GM21367 (cell line): ENCODE results near the gene RPS21.

Source experiments
- ATAC-seq: cut with Tn5 transposase; IDR thresholded peaks from one replicate; pipeline ENCODE4 v1.9.1; 2021; ENCODE audit not compliant: unreplicated experiment

RPS21 gene

GRCh38 chr20:62377064-62377461 lies 9.8 kb upstream of the RPS21 start:
- ATAC-seq: no peak

DNA sequence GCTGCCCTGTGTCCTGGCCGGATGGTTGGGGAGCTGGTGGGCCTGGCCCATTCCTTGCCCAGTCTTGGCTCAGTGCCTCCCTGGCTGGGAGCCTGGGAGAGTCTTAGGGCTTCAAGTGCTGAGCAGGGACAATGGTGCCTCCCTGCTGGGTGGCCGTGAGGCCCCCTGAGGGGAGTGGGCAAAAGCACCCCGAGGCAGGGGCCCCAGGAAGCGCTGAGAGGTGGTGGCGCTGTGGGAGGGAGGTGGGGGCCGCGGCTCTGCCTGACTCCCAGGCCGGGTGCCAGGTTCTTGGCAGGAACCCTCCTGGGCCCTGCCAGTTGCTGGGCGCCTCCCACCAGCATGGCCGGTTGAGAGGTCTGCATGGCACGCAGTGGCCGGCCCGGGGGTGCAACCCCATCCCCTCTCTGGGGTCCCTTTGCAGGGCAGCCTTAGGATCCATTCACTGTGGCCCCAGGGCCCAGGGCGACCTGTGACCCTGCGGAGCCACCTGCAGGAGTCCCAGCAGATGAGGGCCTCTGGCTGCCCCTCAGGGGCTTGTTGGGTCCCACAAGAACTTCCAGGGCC lies 9.2 kb upstream of the RPS21 start:
- no peak for ATAC-seq

- no peak for ATAC-seq
These were observed 8.7 kb upstream of the RPS21 start for GRCh38 chr20:62378215-62378614.

- no peak for ATAC-seq
These were observed 5.6 kb upstream of the RPS21 start for GRCh38 chr20:62381202-62381797.

DNA sequence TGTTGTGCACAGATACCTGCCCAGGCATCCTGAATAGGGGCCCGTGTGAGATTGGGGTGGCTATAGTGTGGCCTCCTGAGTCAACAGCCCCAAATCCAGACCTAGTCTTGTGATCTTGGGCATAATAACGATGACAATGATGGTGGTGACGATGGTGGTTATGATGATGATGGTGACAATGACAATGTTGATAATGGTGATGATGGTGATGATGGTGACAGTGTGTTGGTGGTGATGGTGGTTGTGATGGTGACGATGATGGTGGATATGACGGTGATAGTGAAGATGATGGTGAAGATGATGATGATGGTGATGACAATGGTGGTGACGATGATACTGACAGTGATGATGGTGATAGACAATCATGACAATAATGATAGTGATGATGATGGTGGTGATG lies 5.1 kb upstream of the RPS21 start:
- ATAC-seq: no peak

- ATAC-seq: no peak
These were observed 4.4 kb upstream of the RPS21 start for GRCh38 chr20:62382306-62383198.

GRCh38 chr20:62387219-62387913 lies 463 bp downstream of the RPS21 start:
- no peak for ATAC-seq

DNA sequence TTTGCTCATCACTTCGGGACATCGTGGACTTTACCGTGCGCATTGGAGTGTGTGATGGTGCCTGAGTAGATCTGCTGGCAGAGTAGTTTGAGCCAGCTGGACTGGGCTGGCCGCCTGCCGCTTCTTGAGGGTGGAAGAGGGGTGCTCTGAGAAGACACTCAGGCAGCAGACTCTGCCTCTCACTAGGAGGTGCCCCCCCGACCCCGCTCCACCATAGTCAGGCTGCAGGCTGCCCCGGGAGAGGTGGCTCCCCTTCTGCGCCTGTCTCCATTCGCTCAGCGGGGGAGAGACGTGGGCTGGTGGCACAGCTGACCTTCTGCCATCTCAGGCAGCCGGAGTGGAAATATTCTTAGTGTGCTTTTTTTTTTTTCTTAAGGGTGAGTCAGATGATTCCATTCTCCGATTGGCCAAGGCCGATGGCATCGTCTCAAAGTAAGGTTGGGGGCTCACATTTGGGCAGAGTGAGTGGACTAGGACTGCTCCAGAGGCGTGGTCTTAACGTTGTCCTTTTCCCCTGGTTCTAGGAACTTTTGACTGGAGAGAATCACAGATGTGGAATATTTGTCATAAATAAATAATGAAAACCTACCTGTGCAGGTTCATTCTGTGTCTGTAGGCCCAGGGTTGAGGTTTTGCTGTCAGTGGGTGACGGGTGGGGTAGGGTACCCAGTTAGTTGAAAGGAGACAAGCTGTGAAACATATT lies 1.2 kb downstream of the RPS21 start:
- ATAC-seq: no peak

DNA sequence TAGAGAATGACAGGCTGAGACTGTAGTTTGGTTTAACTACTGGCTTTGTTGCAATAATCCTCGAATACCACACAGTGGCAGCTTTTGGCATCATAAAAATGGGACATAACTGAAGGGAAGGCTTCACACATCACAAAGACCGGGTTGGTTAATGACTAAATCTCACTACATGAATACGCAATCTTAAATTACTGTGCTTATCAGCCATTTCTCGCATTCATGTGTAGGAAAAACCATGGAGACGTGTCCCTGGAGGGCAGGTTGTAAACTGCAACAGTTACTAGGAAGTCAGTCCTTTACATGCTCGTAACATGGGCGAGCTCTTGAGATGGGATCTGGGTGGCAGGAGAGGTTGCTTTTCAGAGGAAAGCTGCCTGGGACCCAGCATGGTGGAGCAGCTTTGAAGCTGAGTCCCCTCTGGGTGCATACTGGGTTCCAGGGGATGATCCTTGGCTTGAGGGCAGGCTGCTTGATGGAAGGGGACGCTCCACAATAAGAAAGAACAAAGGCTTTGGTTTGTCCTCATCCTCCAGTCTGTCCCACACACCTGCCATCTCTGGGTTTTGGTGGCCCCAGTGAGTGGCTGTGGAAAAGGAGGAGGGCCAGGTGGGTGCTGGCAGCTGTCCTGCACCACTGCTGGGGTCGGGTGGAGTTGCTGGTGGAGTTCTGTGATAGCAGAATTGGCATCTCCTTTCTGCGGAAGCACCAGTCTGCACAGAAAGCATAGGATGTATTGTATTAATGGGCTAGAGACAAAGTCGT lies 2.1 kb downstream of the RPS21 start:
- no peak for ATAC-seq

DNA sequence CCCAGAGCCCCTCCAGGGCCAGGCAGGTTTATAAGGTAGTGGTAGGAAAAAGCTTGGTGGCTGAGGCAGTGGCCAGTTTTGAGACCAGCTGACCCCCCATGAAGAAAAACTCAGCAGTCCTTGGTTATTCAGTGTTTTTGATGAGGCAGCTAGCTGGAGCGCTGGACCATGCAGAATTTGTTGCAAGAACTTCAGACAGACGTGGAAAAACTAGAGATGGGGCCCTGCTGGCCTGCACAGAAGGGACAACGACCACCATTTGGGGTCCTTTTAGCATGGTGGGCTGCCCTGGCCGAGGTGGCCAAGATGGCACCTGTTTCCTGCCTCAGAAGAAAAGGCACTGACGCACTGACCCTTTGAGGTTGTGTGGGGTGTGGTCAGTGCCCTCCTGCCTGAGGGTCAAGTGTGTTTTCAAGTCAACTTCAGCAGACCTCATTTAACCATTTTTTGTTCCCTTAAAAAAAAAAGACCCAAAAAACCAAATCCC lies 2.7 kb downstream of the RPS21 start:
- no peak for ATAC-seq

GRCh38 chr20:62390317-62391164 lies 3.6 kb downstream of the RPS21 start:
- no peak for ATAC-seq

- no peak for ATAC-seq
These were observed 4.5 kb downstream of the RPS21 start for GRCh38 chr20:62391165-62392076.

DNA sequence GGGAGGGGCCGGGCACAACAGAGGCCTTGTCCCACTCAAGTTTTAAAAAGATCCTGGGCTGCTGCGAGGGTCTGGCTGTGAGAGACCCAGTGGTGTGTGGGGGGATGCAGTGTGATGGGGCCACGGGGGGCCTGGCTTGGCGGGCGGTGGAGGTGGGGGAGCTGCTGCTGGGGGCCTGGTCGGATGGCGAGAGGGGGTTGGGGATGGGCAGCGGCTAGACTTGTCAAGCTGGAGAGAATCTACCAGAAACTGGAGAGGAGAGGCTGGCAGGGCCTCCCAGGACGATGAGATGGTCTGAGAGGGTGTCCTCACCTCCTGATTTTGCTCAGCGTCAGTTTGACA lies 5.1 kb downstream of the RPS21 start:
- ATAC-seq: no peak

DNA sequence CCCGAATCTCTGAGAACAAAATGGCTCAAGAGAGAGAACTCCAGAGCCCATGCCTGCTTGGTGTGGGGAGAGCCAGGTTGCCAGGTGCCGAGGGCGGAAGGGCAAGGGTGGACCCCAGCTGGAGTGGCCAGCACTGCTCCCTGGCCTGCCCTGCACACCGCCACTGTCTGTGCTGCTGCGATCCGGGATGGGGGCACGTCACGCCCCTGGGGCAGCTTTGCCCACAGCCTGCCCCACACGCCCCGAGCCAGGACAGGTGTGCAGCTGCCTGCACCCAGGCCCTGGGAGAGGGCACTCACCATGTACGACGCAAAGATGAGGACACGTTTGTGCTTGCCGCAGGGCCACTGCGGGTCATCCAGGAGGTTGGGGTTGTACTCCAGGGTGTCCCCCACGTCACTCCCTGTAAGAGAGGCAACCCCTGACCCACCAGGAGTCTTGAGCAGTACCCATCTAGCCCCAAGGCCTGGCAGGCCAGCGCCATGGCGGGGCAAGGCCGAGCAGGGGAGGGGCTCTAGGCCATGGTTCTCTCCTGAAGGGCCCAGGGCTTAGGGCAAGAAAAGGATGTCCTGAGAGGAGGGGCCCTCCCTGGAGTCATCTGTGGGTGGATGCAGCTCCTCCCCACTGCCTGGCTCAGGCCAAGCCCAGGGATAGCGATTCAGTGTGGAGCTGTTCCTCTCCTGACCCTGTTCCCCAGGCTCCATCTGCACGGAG lies 5.9 kb downstream of the RPS21 start:
- ATAC-seq: no peak

GRCh38 chr20:62393335-62393665 lies 6.4 kb downstream of the RPS21 start:
- ATAC-seq: no peak

GRCh38 chr20:62393830-62394229 lies 6.9 kb downstream of the RPS21 start:
- ATAC-seq: no peak

DNA sequence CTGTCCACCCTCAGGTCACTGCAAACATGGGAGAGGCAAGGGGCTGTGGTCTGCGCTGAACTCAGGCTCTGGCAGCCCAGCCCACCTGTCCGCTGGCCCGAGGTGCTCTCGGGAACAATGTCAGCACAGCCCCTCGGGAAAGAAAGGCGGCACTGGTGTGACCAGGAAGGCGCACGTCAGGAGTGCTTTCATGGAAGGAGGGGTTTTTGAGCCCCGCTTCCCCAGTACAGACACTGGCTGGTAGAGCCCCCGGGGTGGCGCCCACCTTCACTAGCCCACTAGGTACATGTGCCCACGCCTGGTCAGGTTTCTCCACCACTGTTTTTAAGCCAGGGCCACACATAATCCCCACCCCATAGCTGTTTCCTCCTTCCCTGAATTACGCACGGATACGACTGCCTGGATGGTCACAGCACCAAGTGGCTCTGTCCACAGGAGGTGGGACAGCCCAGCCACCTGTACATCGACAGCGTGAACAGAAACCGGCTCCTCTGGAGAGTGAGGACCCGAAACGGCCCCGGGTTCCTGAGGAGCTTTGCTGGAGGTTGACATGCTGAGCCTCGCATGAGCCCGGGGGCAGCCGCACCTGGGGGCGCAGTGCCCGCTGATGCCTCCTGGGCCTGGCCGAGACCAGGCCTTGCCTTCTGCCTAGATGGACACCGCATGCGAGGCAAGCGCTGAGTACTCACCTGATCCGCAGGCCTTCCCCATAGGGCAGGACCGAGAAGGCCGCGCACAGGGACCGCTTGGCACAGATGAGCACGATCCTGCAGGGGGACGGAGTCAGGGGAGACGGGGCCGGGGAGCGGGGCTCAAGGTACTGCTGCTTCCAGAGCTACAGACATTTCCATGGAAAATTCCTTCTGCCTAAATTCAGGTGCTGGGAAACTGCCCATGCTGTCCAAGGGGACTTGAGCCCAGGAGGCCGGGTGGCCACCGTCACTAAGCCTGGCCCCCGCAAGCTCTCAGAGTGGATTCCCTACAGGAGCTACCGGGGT lies 7.6 kb downstream of the RPS21 start:
- ATAC-seq: no peak
